Tibial nerve (tissue), 4 donors: ENCODE measurements around the gene TAF11L7.

Experiments used
- CTCF ChIP-seq, 5 experiments: fragments of 200-600 bp in 3 of 5; fragments of 450-650 bp in 2 of 5; sonication (generic) in 3 of 5; IDR thresholded peaks; one replicate each; pipeline ENCODE4 v1.5.1; 2016 to 2019; ENCODE audit warnings: antibody characterized with exemption in 5 of 5, mild to moderate bottlenecking in 3 of 5, moderate library complexity in 2 of 5
- EP300 ChIP-seq, 2 donors: sonication (generic); formaldehyde crosslinking; IDR thresholded peaks; one replicate each; pipeline ENCODE4 v1.6.1; 2017; ENCODE audit warnings: antibody characterized with exemption in 2 of 2, mild to moderate bottlenecking in 1 of 2
- POLR2A ChIP-seq, 2 donors: fragments of 450-650 bp; IDR thresholded peaks; one replicate each; pipeline ENCODE4 v1.6.1; 2017; ENCODE audit warnings: antibody characterized with exemption in 2 of 2, mild to moderate bottlenecking in 2 of 2, moderate library complexity in 2 of 2

GRCh38 chr5:17634160-17634559 is 48.6 kb upstream of the TAF11L7 start, which contains the start of gene TAF11L14:
- TF ChIP-seq CTCF (IDR thresholded peaks at IDR 0.05): no peak
- TF ChIP-seq POLR2A (IDR thresholded peaks at IDR 0.05): no peak
- TF ChIP-seq EP300 (IDR thresholded peaks at IDR 0.05): no peak
